ENCODE results near the gene TAS1R3. TPM values are rescaled to one million over a fixed set of nuclear protein-coding genes. Genes with fewer than 3 reads are reported as not detected.

TAS1R3 gene
- total and polyA plus RNA-seq, 4 donors, result 0.19 to 0.36 (median 0.33) TPM; not detected in 1

DNA sequence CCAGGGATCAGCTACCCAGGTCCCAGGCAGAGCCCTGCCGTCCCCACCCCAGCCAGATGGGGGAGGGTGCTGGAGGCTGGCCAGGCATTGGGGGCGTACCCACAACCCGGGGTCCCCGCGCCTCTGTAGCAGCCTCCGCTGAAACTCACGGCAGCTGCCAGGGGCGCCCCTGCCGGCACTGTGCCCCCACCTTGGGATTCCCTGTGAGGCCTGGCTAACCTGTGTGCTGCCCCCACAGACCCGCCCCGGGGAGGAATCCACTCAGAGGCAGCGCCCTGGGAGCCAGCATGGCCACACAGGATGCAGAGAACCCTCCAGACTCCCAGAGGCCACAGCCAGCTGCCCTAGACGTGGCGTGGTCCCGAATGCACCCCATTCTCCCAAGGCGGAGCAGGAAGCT is 14.3 kb downstream of the TAS1R3 start (continued):
- TF ChIP-seq, protein P1, sequence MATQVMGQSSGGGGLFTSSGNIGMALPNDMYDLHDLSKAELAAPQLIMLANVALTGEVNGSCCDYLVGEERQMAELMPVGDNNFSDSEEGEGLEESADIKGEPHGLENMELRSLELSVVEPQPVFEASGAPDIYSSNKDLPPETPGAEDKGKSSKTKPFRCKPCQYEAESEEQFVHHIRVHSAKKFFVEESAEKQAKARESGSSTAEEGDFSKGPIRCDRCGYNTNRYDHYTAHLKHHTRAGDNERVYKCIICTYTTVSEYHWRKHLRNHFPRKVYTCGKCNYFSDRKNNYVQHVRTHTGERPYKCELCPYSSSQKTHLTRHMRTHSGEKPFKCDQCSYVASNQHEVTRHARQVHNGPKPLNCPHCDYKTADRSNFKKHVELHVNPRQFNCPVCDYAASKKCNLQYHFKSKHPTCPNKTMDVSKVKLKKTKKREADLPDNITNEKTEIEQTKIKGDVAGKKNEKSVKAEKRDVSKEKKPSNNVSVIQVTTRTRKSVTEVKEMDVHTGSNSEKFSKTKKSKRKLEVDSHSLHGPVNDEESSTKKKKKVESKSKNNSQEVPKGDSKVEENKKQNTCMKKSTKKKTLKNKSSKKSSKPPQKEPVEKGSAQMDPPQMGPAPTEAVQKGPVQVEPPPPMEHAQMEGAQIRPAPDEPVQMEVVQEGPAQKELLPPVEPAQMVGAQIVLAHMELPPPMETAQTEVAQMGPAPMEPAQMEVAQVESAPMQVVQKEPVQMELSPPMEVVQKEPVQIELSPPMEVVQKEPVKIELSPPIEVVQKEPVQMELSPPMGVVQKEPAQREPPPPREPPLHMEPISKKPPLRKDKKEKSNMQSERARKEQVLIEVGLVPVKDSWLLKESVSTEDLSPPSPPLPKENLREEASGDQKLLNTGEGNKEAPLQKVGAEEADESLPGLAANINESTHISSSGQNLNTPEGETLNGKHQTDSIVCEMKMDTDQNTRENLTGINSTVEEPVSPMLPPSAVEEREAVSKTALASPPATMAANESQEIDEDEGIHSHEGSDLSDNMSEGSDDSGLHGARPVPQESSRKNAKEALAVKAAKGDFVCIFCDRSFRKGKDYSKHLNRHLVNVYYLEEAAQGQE (IDR thresholded peaks at IDR 0.05), result no peak
- no peak for TF ChIP-seq FOXA1 (IDR thresholded peaks at IDR 0.05)
- TF ChIP-seq EGR1 (IDR thresholded peaks at IDR 0.05; ENCODE audit: low read depth in 2 of 2), result no peak
- no peak for TF ChIP-seq HNF4A (conservative IDR thresholded peaks at IDR 0.05)

- TF ChIP-seq ATF3 (IDR thresholded peaks at IDR 0.05), result no peak
- TF ChIP-seq MAX (IDR thresholded peaks at IDR 0.05), result no peak
- no peak for TF ChIP-seq NR2F2 (IDR thresholded peaks at IDR 0.05)
- TF ChIP-seq SP1 (IDR thresholded peaks at IDR 0.05), result no peak
- TF ChIP-seq, protein P2, sequence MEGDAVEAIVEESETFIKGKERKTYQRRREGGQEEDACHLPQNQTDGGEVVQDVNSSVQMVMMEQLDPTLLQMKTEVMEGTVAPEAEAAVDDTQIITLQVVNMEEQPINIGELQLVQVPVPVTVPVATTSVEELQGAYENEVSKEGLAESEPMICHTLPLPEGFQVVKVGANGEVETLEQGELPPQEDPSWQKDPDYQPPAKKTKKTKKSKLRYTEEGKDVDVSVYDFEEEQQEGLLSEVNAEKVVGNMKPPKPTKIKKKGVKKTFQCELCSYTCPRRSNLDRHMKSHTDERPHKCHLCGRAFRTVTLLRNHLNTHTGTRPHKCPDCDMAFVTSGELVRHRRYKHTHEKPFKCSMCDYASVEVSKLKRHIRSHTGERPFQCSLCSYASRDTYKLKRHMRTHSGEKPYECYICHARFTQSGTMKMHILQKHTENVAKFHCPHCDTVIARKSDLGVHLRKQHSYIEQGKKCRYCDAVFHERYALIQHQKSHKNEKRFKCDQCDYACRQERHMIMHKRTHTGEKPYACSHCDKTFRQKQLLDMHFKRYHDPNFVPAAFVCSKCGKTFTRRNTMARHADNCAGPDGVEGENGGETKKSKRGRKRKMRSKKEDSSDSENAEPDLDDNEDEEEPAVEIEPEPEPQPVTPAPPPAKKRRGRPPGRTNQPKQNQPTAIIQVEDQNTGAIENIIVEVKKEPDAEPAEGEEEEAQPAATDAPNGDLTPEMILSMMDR (IDR thresholded peaks at IDR 0.05; ENCODE audit: low read depth, low read length, missing input control), result no peak
- TF ChIP-seq, protein P1 (IDR thresholded peaks at IDR 0.05), result no peak
- TF ChIP-seq HNF4A (conservative IDR thresholded peaks at IDR 0.05), result peak; percentile 12 to 14
- no peak for TF ChIP-seq RAD21 (IDR thresholded peaks at IDR 0.05)
- no peak for DNase-seq (ENCODE audit: low spot score)
- Histone ChIP-seq H3K9ac (ENCODE audit: low read depth in 1 of 2, low read length in 2 of 2) (peak overlapping the region in 1 of 2 donors; percentile 56), H3K27me3 (ENCODE audit: control insufficient read depth in 4 of 4, insufficient read depth in 4 of 4, low read length in 3 of 4) (no peaks in the 10 kb centered on the region), H3K9me3 (ENCODE audit: control insufficient read depth in 4 of 4, low read length in 3 of 4) (no peaks in the 10 kb centered on the region), H3K27ac (ENCODE audit: low read depth in 1 of 2, low read length in 2 of 2) (peak overlapping the region in 1 of 2 donors; percentile 23), H3K4me3 (ENCODE audit: low read depth in 1 of 3, low read length in 3 of 3) (peak overlapping the region in 1 of 3 donors; percentile 2), H3K4me1 (ENCODE audit: control insufficient read depth in 4 of 4, insufficient read depth in 4 of 4, low read length in 3 of 4) (peaks cover 34 to 58% (median 53%) of the 10 kb centered on the region in 4 donors), H3K36me3 (ENCODE audit: control insufficient read depth in 4 of 4, insufficient read depth in 3 of 4, low read depth in 1 of 4, low read length in 3 of 4) (peaks cover 0 to 6% (median 1%) of the 10 kb centered on the region in 4 donors)
- 45% methylated on average over 12 of the region's 12 CpGs for WGBS
Measured at GRCh38 chr1:1345860-1346500, 14.9 kb downstream of the TAS1R3 start.

Data from liver (tissue), 9 donors.